NOMO-1 treated with dmso at 0.1 percent for 144 hours (cell line): ENCODE data around the gene IGFBP7.

Experiments used
- DNase-seq: peaks from one replicate; lab custom pipeline; 2025; ENCODE audit not compliant: unreplicated experiment; lab: John Stamatoyannopoulos, UW

The IGFBP7 gene

DNA sequence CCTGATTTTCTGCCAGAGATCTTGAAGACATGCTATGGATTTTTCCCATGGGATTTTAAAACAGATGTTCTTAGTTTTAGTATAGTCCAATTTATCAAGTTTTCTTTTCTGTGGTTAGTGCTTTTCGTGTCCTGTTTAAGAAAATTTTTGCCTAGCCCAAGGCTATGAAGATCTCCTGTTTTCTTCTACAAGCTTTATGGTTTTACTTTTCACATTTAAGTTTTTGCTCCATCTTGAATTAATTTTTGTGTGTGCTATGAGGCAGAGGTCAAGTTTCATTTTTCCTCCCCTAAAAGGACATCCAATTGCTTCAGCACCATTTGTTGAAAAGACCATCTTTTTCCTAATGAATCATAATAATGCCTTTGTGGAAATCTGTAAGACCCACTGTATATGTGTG, 65.9 kb downstream of the IGFBP7 start:
- DNase-seq: no peak

- no peak for DNase-seq
Observed at GRCh38 chr4:57043347-57044251, 66.6 kb downstream of the IGFBP7 start.

- no peak for DNase-seq
Observed at GRCh38 chr4:57042711-57043169, 67.4 kb downstream of the IGFBP7 start.

- no peak for DNase-seq
Observed at GRCh38 chr4:57041020-57041419, 69.2 kb downstream of the IGFBP7 start.

DNA sequence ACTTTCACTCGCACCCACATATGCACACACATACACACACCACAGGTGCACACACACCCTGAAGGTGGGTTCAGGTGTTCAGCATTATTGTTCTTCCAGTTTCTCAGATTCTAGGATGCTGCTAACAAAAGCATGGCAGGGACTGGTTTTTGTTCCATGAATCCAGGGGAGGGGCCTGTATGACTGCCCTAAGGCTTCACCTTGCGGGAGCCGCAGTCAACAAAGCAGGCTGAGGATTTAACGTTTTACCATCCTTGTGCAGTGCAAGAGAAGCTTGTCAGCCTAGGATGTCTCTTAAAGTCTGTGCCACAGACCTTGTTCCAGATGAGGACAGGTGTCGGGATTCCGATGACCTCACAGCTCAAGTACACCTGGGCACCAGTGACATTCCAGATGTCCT, 69.7 kb downstream of the IGFBP7 start:
- no peak for DNase-seq

DNA sequence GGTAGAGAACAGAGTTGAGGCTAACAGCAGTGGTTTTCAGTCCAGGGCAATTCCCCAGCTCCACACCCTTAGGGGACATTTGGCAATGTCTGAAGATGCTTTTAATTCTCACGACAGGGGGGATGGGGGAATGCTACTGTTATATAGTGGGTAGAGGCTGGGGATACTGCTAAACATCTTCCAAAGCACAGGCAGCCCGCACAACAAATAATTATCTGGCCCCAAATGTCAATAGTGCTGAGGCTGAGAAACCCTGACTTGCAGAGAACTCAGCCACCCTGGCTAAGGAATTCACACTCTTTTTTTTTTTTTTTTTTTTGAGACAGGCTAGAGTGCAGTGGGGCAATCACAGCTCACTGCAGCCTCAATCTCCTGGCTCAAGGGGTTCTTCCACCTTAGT, 70.8 kb downstream of the IGFBP7 start:
- DNase-seq: no peak

DNA sequence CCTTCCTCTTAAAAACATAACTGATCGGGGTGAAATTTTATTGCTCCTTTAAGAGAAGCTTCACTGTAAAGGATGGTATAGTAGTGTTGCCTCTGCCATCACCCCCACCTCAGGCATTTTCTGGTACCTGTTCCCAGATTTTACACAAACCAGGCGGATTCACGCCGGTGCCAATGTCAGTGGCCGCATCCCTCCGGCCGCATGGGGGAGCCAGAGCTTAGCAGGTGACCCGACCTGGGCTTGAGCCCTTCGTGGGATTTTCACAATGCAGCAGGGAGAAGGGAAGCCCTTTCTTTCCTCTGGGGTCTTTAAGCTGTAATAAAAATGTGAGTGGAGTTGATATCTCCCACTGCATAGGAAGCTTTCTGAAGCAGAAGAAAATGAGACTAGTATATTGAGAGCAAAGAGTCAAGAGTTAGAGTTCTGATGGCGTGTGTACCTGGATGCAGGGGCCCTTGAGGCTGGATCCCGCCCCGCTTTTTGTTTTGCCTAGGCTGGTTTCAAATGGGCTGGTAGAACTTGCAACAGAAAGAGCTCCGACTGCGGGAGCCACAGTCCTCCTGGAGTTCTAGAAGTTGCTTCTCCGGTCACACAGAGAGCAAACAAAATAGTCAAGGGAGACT, 72.1 kb downstream of the IGFBP7 start:
- no peak for DNase-seq

- no peak for DNase-seq
Observed at GRCh38 chr4:57034520-57034919, 75.7 kb downstream of the IGFBP7 start.

GRCh38 chr4:57023104-57023503, 87.1 kb downstream of the IGFBP7 start:
- DNase-seq: no peak

DNA sequence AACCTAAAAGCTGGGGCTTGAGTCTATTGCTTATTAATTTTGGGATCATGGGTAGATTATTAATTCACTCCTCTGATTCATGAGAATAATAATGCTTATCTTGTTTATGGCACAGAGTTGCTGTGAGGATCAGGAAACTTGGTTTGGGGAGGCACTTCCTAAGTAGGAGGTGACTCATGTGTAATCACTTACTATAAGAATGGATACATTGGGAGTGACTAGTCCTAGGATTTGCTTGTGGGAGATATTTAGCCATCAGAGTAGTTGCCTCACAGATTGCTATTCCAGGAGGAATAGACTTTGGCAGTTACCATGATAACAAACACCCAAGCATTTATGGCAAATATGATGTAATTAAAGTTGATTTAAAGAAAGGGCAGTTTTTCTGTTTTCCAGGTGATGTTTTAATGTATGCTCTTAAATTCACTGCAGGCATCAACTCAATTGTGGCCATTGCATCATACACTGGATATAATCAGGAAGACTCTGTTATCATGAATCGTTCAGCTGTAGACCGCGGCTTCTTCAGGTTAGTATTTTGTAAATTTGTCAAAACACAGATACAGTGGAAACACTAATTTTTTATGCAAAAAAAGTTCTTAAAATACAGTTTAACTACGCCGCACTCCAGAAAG, 89.6 kb downstream of the IGFBP7 start:
- DNase-seq: no peak

GRCh38 chr4:57018980-57019379, 91.2 kb downstream of the IGFBP7 start:
- DNase-seq: no peak

DNA sequence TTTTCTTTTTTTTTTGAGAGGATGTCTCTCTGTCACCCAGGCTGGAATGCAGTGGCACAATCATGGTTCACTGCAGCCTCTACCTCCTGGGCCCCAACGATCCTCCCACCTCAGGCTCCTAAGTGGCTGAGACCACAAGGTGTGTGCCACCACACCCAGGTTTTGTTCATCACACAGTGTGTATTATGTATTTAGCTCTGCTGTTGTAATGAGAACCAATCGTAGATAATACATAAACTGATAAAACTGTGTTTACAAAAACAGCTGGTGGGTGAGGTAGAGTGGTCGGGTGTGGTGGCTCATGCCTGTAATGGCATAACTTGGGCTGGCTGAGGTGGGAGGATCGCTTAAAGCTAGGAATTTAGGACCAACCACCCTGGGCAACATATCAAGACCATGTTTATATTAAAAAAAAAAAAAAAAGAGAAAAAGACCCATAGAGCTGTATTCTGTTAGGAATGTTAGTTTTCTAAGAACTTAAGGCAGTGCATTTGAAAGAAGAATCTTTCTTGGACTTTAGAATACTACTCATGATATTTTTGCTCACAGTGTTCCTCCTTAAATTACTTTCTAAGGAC, 96.6 kb downstream of the IGFBP7 start:
- no peak for DNase-seq

- no peak for DNase-seq
Observed at GRCh38 chr4:56999751-57000150, 110.4 kb downstream of the IGFBP7 start.

GRCh38 chr4:56995525-56995924, 114.7 kb downstream of the IGFBP7 start:
- DNase-seq: no peak

DNA sequence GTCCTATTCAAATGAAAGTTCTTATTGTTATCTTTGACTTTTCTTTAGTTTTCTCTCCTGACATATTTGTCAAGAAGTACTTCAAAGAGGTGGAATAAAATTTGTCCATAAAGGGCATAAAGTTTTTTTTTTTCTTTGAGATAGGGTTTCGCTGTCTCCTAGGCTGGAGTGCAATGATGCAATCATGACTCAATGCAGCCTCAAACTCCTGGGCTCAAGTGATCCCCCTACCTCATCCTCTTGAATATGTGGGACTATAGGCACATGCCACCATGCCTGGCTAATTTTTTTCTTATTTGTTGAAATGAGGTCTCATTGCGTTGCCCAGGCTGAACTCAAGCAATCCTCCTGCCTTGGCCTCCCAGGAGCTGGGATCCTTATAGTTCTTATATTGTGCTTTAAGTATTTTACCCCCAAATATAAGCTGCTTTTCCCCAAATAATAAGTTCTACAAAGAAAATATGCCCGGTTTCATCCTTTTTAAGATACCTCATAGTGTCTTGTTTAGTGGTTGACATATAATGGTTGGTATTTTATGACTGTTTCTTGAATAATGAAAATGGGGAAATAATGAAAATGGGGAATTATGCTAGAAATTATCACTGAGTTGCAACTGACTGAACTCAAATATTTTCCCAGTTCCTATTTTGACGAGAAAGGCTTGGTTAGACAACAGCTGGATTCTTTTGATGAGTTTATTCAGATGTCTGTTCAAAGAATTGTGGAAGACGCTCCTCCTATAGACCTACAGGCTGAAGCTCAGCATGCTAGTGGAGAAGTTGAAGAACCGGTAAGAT, 119.9 kb downstream of the IGFBP7 start:
- DNase-seq: no peak

GRCh38 chr4:56986952-56987351, 123.2 kb downstream of the IGFBP7 start:
- DNase-seq: no peak

- no peak for DNase-seq
Observed at GRCh38 chr4:56986192-56986591, 124.0 kb downstream of the IGFBP7 start.

DNA sequence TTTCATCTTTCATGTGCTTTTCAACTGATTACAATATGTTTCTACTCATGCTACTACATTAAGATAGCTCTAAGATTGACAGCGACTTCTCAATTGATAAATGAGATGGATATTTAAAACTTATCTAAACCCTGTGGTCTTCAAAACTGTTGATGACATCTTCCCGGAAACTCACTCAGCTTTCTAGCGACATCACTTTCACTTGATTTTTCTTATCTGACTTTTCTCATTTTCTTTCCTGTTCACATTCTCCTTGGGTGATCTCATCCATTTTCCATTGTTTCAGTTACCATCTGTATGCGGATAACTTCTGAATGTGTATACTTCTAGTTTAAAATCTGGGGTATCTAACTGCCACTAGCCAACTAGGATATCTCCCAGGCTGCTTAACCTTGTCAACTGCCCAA, 128.4 kb downstream of the IGFBP7 start:
- DNase-seq: no peak
